A673 (cell line): ENCODE measurements around the gene RNH1. TPM values are rescaled to one million over a fixed set of nuclear protein-coding genes. Genes with fewer than 3 reads are reported as not detected.
A peak's percentile ranks its signal among the peaks of the same experiment; 100 is the strongest.

Experiments
- BruUV-seq: library from RNA; stranded (reverse); fragments of 400-500 nt; replicated peaks from 2 replicates; lab custom pipeline; 2021; lab: Mats Ljungman, UMichigan
- CTCF ChIA-PET: fragments of 300-600 bp; sonication (Branson Sonifier 250); formaldehyde crosslinking; loops from one replicate; lab custom pipeline; 2022; ENCODE audit warnings: antibody characterized with exemption; lab: Charles Lee
- POLR2A ChIA-PET: fragments of 300-600 bp; sonication (Branson Sonifier 250); formaldehyde crosslinking; loops from one replicate; lab custom pipeline; 2022; ENCODE audit warnings: antibody characterized with exemption; ENCODE audit not compliant: low non-redundant PET; lab: Charles Lee
- DNase-seq: peaks from one replicate; pipeline ENCODE4 v3.0.0-alpha.2; 2015; ENCODE audit warnings: low spot score
- H3K27ac ChIP-seq: fragments of 200-600 bp; sonication (generic); 2 replicates; pipeline ENCODE4 v1.5.1; 2016; ENCODE audit warnings: mixed run types, low read depth, mild to moderate bottlenecking, mixed read lengths, antibody characterized with exemption, low read length; ENCODE audit not compliant: poor library complexity, severe bottlenecking
- H3K27me3 ChIP-seq: fragments of 200-600 bp; sonication (generic); replicated peaks from 2 replicates; pipeline ENCODE4 v1.6.1; 2017; ENCODE audit warnings: mixed run types, low read depth, mild to moderate bottlenecking, mixed read lengths, antibody characterized with exemption, low read length; ENCODE audit not compliant: insufficient read depth, poor library complexity
- H3K36me3 ChIP-seq: fragments of 200-600 bp; sonication (generic); 2 replicates; pipeline ENCODE4 v1.6.1; 2016; ENCODE audit warnings: mixed run types, mild to moderate bottlenecking, mixed read lengths, antibody characterized with exemption, low read length; ENCODE audit not compliant: insufficient read depth, poor library complexity, severe bottlenecking
- H3K4me1 ChIP-seq: fragments of 200-600 bp; sonication (generic); 2 replicates; pipeline ENCODE4 v1.6.1; 2017; ENCODE audit warnings: mixed run types, mild to moderate bottlenecking, mixed read lengths, antibody characterized with exemption, low read length; ENCODE audit not compliant: insufficient read depth, poor library complexity, severe bottlenecking
- H3K4me3 ChIP-seq: fragments of 200-600 bp; sonication (generic); 2 replicates; pipeline ENCODE4 v1.5.1; 2016; ENCODE audit warnings: low read depth, mixed run types, mild to moderate bottlenecking, mixed read lengths, low read length; ENCODE audit not compliant: poor library complexity, severe bottlenecking
- H3K9me3 ChIP-seq: fragments of 200-600 bp; sonication (generic); 2 replicates; pipeline ENCODE4 v1.6.1; 2016; ENCODE audit warnings: mixed run types, low read depth, mild to moderate bottlenecking, mixed read lengths, antibody characterized with exemption, low read length; ENCODE audit not compliant: poor library complexity, severe bottlenecking
- EZH2 ChIP-seq: fragments of 200-600 bp; sonication (generic); IDR thresholded peaks from 2 replicates; pipeline ENCODE4 v1.6.1; 2017; ENCODE audit warnings: borderline replicate concordance, low read depth, mild to moderate bottlenecking, mixed read lengths, antibody characterized with exemption, low read length; ENCODE audit not compliant: poor library complexity, severe bottlenecking
- intact Hi-C: fragments of 100-400 bp; cut with micrococcal nuclease; formaldehyde crosslinking; loops from one replicate; pipeline ENCODE4 v1.10.0; 2022; ENCODE audit not compliant: unreplicated experiment
- total RNA-seq: library from RNA; stranded (reverse); gene quantifications from 2 replicates; pipeline ENCODE4 v1.2.3, GENCODE V29; 2021
- TF ChIP-seq, protein P1 (sequence below): fragments of 300-800, 200-600 bp; sonication (generic); conservative IDR thresholded peaks from 2 replicates; pipeline ENCODE4 v1.5.1; 2017; ENCODE audit warnings: low read depth, mild to moderate bottlenecking, antibody characterized with exemption, low read length, moderate library complexity, mixed read lengths

RNH1 gene
- total RNA-seq, 1 experiment from 2014 or later, result 95.4 TPM

DNA sequence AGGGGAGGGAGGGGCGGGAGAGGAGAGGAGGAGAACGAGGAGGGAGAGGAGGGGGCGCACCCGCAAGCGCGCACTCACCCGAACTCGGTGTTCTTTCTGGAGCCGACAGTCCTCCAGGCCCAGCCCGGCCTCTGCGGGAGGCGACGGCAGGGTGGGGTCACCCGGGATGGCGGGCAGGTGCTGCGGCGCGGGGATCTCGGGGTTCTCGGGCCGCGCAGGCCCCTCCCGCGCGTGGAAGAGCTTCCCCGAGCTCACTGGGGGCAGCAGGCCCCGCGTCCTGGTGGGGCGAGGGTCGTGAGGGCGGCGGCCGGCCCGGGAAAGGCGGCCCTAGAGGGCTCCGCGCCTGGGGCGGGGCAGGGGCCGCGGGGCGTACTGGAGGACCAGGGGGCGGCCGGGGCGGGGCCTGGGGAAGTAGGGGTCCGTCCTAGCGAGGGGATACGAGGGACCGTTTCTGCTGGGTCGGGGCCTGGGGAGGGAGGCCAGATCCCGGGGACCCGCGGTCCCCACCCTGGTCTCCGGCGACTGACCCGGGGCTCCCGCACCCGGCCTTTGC lies 48.3 kb upstream of the RNH1 start:
- intact Hi-C loops, result loop anchor here (10.0 kb wide), 1 partner anchor 169 kb away; no protein-coding TSS in a partner anchor
- POLR2A ChIA-PET, result no interaction called here
- Histone ChIP-seq H3K9me3 (no peaks in the 10 kb centered on the region), H3K27me3 (peaks cover 22% of the 10 kb centered on the region), H3K36me3 (no peaks in the 10 kb centered on the region), H3K27ac (no peak overlapping the region), H3K4me1 (peaks cover 12% of the 10 kb centered on the region), H3K4me3 (peak overlapping the region; percentile 50)
- no peak for DNase-seq
- CTCF ChIA-PET, result interaction anchor here (0.5 to 1.0 kb wide), 3 partner anchors 106 to 175 kb away, joined by 3 to 5 read pairs (median 3); partner anchors contain the start of gene DEAF1
- no TSS peak for BruUV-seq
- TF ChIP-seq EZH2, result no peak
- TF ChIP-seq, protein P1, sequence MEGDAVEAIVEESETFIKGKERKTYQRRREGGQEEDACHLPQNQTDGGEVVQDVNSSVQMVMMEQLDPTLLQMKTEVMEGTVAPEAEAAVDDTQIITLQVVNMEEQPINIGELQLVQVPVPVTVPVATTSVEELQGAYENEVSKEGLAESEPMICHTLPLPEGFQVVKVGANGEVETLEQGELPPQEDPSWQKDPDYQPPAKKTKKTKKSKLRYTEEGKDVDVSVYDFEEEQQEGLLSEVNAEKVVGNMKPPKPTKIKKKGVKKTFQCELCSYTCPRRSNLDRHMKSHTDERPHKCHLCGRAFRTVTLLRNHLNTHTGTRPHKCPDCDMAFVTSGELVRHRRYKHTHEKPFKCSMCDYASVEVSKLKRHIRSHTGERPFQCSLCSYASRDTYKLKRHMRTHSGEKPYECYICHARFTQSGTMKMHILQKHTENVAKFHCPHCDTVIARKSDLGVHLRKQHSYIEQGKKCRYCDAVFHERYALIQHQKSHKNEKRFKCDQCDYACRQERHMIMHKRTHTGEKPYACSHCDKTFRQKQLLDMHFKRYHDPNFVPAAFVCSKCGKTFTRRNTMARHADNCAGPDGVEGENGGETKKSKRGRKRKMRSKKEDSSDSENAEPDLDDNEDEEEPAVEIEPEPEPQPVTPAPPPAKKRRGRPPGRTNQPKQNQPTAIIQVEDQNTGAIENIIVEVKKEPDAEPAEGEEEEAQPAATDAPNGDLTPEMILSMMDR, result no peak

DNA sequence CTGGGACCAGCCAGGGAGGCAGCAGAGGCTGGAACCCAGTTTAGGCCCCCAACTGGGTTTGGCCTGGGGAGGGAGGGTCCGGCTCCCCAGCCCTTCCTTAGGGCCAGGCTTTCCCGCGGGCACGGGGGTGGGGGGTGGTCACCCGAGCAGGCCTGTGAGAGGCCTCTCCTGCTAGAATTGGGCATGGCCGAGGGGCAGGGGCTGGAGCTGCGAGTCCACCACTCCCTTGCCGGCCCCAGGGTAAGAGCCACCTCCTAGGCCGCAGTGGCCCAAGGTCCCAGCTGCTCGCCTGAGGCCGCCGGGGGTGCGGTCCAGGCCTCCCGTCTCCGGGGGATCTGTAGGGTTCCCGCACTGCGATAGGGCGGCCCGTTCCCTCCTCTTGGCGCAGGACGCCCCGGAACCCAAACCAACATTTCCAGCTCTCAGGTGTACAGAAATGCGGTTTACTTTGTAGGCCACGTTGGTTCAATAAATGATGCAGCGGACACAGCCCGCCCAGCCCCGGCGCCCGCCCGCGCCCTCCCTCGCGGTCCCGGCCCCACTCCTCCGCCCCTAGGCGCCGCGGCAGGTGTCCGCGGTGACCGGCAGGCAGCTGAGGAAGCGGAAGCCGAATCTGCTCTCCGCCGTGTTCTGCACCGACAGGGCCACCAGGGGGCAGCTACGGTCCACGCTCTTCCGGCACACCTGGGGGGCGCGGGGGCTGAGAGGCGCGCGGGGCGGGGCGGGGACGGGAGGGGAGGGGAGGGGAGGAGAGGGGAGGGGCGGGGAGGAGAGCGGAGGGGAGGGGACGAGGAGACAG lies 47.6 kb upstream of the RNH1 start:
- TF ChIP-seq, protein P1, result peak; percentile 52; the same call in 1 of the 2 replicates
- no peak for TF ChIP-seq EZH2
- BruUV-seq, result no TSS peak
- POLR2A ChIA-PET, result no interaction called here
- CTCF ChIA-PET, result interaction anchor here (0.5 to 1.0 kb wide), 4 partner anchors 107 to 492 kb away, joined by 3 to 7 read pairs (median 4); partner anchors contain the start of gene DEAF1
- intact Hi-C loops, result loop anchor here (10.0 kb wide), 1 partner anchor 170 kb away; no protein-coding TSS in a partner anchor
- H3K27me3 ChIP-seq, result peaks cover 22% of the 10 kb centered on the region
- H3K36me3 ChIP-seq, result no peaks in the 10 kb centered on the region
- H3K9me3 ChIP-seq, result no peaks in the 10 kb centered on the region
- peak; percentile 80 for DNase-seq
- peak overlapping the region; percentile 50 for H3K4me3 ChIP-seq
- no peak overlapping the region for H3K27ac ChIP-seq
- peaks cover 6% of the 10 kb centered on the region for H3K4me1 ChIP-seq

DNA sequence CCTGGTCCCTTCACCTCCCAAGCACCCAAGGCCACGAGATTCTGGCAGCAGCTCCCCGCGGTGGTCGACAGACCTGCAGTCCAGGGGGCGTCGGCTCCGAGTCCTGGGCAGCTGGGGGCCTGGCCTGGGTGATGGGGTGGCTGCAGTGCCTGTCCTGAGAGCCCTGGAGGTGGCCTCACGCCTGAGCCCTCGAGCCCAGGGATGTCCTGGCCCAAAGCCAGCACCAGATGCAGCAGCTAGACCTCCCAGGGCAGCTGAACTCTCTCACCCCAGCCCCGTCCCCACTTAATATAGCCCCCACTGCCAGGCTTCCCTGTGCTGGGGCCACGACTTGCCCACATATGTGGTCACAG lies 46.9 kb upstream of the RNH1 start:
- ChIA-PET CTCF (no interaction called here), POLR2A (no interaction called here)
- Histone ChIP-seq H3K27me3 (peaks cover 22% of the 10 kb centered on the region), H3K27ac (no peak overlapping the region), H3K36me3 (no peaks in the 10 kb centered on the region), H3K9me3 (no peaks in the 10 kb centered on the region), H3K4me3 (no peak overlapping the region), H3K4me1 (peaks cover 6% of the 10 kb centered on the region)
- BruUV-seq, result no TSS peak
- no peak for DNase-seq
- TF ChIP-seq EZH2, result no peak
- intact Hi-C loops, result loop anchor here (10.0 kb wide), 1 partner anchor 171 kb away; no protein-coding TSS in a partner anchor
